ENCODE data around the gene ARFIP1.

DNA sequence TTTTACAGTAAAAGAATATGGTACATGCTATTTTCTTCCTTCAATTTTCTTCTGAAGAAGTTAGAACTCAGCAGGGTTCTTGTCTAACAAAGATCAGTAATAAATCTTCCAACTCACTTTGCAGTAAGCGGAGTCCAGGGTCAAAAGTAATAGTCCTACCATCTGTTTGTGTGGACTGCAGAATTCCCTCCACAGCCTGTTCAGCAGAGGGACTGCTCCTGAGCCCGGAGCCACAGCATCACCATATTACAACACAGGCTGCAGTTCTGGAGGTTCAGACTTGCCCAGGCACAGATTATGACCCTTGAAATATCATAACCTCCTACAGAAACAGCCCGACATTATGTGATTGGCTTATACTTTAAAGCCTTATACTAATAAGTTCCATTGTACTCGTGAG is 166.7 kb downstream of the ARFIP1 start:
- TF ChIP-seq, protein P1, sequence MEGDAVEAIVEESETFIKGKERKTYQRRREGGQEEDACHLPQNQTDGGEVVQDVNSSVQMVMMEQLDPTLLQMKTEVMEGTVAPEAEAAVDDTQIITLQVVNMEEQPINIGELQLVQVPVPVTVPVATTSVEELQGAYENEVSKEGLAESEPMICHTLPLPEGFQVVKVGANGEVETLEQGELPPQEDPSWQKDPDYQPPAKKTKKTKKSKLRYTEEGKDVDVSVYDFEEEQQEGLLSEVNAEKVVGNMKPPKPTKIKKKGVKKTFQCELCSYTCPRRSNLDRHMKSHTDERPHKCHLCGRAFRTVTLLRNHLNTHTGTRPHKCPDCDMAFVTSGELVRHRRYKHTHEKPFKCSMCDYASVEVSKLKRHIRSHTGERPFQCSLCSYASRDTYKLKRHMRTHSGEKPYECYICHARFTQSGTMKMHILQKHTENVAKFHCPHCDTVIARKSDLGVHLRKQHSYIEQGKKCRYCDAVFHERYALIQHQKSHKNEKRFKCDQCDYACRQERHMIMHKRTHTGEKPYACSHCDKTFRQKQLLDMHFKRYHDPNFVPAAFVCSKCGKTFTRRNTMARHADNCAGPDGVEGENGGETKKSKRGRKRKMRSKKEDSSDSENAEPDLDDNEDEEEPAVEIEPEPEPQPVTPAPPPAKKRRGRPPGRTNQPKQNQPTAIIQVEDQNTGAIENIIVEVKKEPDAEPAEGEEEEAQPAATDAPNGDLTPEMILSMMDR (IDR thresholded peaks at IDR 0.05; ENCODE audit: low read depth, low read length) = no peak
- TF ChIP-seq POLR2A (IDR thresholded peaks at IDR 0.05; ENCODE audit: extremely low read depth, insufficient read length) (no peak), MYC (IDR thresholded peaks at IDR 0.05; ENCODE audit: low read depth, low read length) (no peak)
- TF ChIP-seq, protein P2, sequence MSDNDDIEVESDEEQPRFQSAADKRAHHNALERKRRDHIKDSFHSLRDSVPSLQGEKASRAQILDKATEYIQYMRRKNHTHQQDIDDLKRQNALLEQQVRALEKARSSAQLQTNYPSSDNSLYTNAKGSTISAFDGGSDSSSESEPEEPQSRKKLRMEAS (IDR thresholded peaks at IDR 0.05; ENCODE audit: low read depth, low read length) = no peak
